Pancreas (tissue), 10 donors: ENCODE results near the gene DHFR2. TPM values are rescaled to one million over a fixed set of nuclear protein-coding genes. Genes with fewer than 3 reads are reported as not detected.
A peak's percentile ranks its signal among the peaks of the same experiment; 100 is the strongest.

Source experiments
- ATAC-seq, 4 donors: fragments of 200-7000 bp; cut with Tn5 transposase; one replicate each; pipeline versions ENCODE4 v1.8.0 to v1.9.1; 2020; ENCODE audit warnings: mild to moderate bottlenecking in 4 of 4, moderate library complexity in 4 of 4
- DNase-seq, 6 donors: peaks; one replicate each; pipeline ENCODE4 v3.0.0-alpha.2; 2020
- FAIRE-seq: peaks from 2 replicates; lab custom pipeline; 2012; peaks lifted over from hg19 to GRCh38; lab: Jason Lieb, UNC
- H3K27ac ChIP-seq, 4 donors: fragments of 200-600 bp; sonication (generic); 1 replicate in 3 of 4; 2 replicates in 1 of 4; pipeline versions ENCODE4 v1.5.0 to v1.8.0; 2020
- H3K27me3 ChIP-seq, 4 donors: fragments of 200-600 bp; one replicate each; pipeline ENCODE4 v1.8.0; 2021
- H3K36me3 ChIP-seq, 3 donors: fragments of 200-600 bp; sonication (generic) in 1 of 3; one replicate each; pipeline versions ENCODE4 v1.5.0 to v1.8.0; 2020 to 2021
- H3K4me1 ChIP-seq, 3 donors: fragments of 200-600 bp; one replicate each; pipeline ENCODE4 v1.8.0; 2021
- H3K4me3 ChIP-seq, 4 donors: fragments of 200-600 bp; sonication (generic) in 2 of 4; one replicate each; pipeline versions ENCODE4 v1.5.0 to v1.8.0; 2020 to 2021
- H3K9me3 ChIP-seq, 4 donors: fragments of 200-600 bp; one replicate each; pipeline ENCODE4 v1.8.0; 2021
- CTCF ChIP-seq, 4 donors: fragments of 200-600 bp; sonication (generic) in 3 of 4; IDR thresholded peaks; one replicate each; pipeline versions ENCODE4 v1.5.0 to v1.8.0; 2021; ENCODE audit warnings: antibody characterized with exemption in 4 of 4
- WGBS, 2 donors: extraction: QIAGEN DNeasy Blood & Tissue Kit; methylation state at CpG; one replicate each; pipeline ENCODE4 v1.1.7; 2013; 5-methylcytosine and 5-hydroxymethylcytosine counted together
- intact Hi-C, 3 donors: fragments of 100-400 bp; cut with DNase I; formaldehyde crosslinking; loops; one replicate each; pipeline versions ENCODE4 v1.11.1 to v1.14.2; 2022
- polyA plus RNA-seq, 2 donors: library from polyadenylated mRNA; stranded (reverse); fragments of 200-250 nt; gene quantifications; one replicate each; pipeline ENCODE4 v1.2.3, GENCODE V29; 2013
- total RNA-seq, 6 donors: library from RNA; stranded (reverse); fragmentation: NEBNext Ultra II Directional in 4 of 6; extraction: Animal tissue kit (Norgen Biotek cat#: 25700) in 4 of 6; gene quantifications; one replicate each; pipeline versions ENCODE4 v1.2.1 to v1.2.4, GENCODE V29; 2021 to 2023
- donor health status: healthy with polysubstance abuse.
- donor health status: DM: no; HTN: no; CAD: no; lungs with moderate emphysema.
- donor health status: DM: no; HTN: no; CAD: no.
- donor health status: control.
- donor health status: control.
- donor health status: Bipolar disorder and iron deficiency.
- donor health status: DM: yes; HTN: yes; CAD: no.
- donor health status: DM: no; HTN: no; CAD: no.
- donor health status: DM: no; HTN: no; CAD: no.
- donor health status: DM: yes; HTN: yes; CAD: no.

DHFR2 gene
- total and polyA plus RNA-seq, 8 donors, result 1.9 to 5.0 (median 3.7) TPM

- no peaks in the 10 kb centered on the region for H3K9me3 ChIP-seq
- no peak for DNase-seq
- FAIRE-seq, result no peak
- no peaks in the 10 kb centered on the region for H3K36me3 ChIP-seq
- no peak overlapping the region for H3K4me3 ChIP-seq
- WGBS, 2 donors, result 69 to 85% methylated on average over 1 of the region's 1 CpG
- no peaks in the 10 kb centered on the region for H3K4me1 ChIP-seq
- H3K27ac ChIP-seq, result no peak overlapping the region
- ATAC-seq, result no peak
- TF ChIP-seq CTCF (IDR thresholded peaks at IDR 0.05), result no peak
- intact Hi-C loops, result loop anchor here in 1 of 3 donors (10.0 kb wide), 1 partner anchor 53 kb away; the partner anchor contains the start of genes DHFR2 and NSUN3
- H3K27me3 ChIP-seq, result no peaks in the 10 kb centered on the region
Observed at GRCh38 chr3:94012185-94012584, 50.5 kb downstream of the DHFR2 start.

DNA sequence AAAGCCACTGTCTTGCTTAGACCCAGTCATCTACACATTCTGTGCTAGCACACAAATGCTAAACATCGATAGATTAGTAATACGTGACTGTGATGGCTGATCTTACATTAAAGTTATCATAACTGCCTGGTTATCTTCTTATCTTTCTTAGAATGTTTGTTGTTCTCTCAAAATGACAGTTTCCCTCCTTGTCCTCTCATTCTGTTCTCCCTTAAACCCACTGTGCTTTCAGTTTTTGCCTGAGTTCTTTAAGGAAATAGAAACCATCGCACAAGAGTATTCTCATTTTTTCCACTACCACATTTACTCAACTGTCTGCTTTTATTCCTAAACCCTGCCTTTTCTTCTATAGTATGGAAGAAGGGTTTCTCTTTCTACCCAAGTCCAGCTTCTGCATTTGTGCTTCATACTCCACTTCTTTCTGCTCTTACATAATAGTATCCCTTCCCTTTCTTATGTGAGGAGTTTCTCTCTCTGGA is 51.4 kb downstream of the DHFR2 start:
- Histone ChIP-seq H3K36me3 (no peaks in the 10 kb centered on the region), H3K4me3 (no peak overlapping the region), H3K4me1 (no peaks in the 10 kb centered on the region), H3K9me3 (no peaks in the 10 kb centered on the region), H3K27ac (no peak overlapping the region), H3K27me3 (no peaks in the 10 kb centered on the region)
- intact Hi-C loops, result loop anchor here in 1 of 3 donors (10.0 kb wide), 1 partner anchor 54 kb away; the partner anchor contains the start of genes DHFR2 and NSUN3
- DNase-seq (no peak), FAIRE-seq (no peak), ATAC-seq (peak in 1 of 4 donors; percentile 30)
- no peak for TF ChIP-seq CTCF (IDR thresholded peaks at IDR 0.05)
- WGBS, 2 donors, result 50 to 56% methylated on average over 3 of the region's 3 CpGs

GRCh38 chr3:94009608-94010007 is 53.1 kb downstream of the DHFR2 start:
- Histone ChIP-seq H3K27ac (no peak overlapping the region), H3K36me3 (no peaks in the 10 kb centered on the region), H3K9me3 (no peaks in the 10 kb centered on the region), H3K4me3 (no peak overlapping the region), H3K27me3 (no peaks in the 10 kb centered on the region), H3K4me1 (peaks cover 0 to 3% (median 0%) of the 10 kb centered on the region in 3 donors)
- intact Hi-C loops, result loop anchor here in 2 of 3 donors (10.0 kb wide), 1 partner anchor 55 kb away; the partner anchor contains the start of genes DHFR2 (in 2 of the 2) and NSUN3 (in 2 of the 2)
- DNase-seq, result no peak
- no peak for FAIRE-seq
- no peak for ATAC-seq
- 89 to 91% methylated on average over 2 of the region's 2 CpGs for WGBS, 2 donors
- TF ChIP-seq CTCF (IDR thresholded peaks at IDR 0.05), result no peak

DNA sequence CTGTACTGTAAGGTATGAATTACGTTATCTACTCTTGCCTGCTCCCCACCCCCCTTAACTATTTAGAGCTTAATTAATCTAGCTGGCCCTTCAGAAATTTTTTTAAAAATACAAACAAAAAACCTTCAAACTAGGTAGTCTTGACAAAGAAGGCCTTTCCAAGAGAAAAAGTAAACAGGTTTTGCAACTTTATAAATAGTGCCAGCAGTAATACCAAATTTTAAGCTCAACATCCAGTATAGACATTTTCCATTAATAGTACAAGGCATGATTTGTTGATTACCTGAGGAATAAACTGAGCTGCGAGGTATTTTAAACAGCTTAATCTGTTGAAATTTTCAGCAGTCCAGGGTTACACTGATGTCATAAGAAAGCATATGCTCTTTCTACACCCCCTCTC is 54.5 kb downstream of the DHFR2 start:
- WGBS, 2 donors, result 24 to 37% methylated on average over 2 of the region's 2 CpGs

More for the DNA sequence above, 54.5 kb downstream of the DHFR2 start:
- DNase-seq, result no peak
- no peaks in the 10 kb centered on the region for H3K27me3 ChIP-seq
- no peaks in the 10 kb centered on the region for H3K36me3 ChIP-seq
- intact Hi-C loops, result loop anchor here in 1 of 3 donors (10.0 kb wide), 1 partner anchor 57 kb away; the partner anchor contains the start of genes DHFR2 and NSUN3
- no peak for FAIRE-seq
- no peak overlapping the region for H3K4me3 ChIP-seq
- peak in 1 of 4 donors; percentile 28 for ATAC-seq
- peaks cover 0 to 4% (median 0%) of the 10 kb centered on the region in 3 donors for H3K4me1 ChIP-seq
- H3K27ac ChIP-seq, result no peak overlapping the region
- no peaks in the 10 kb centered on the region for H3K9me3 ChIP-seq
- TF ChIP-seq CTCF (IDR thresholded peaks at IDR 0.05), result no peak

Other genes starting within 250 kb of the DHFR2 start
- 10 to 100 TPM in 1 of 6 donors, 1 to 10 TPM in 5; 1.4 to 11.1 (median 5.3) TPM for gene PROS1, start 89.0 kb downstream of the DHFR2 start, total RNA-seq
- gene PROS1, start 89.0 kb downstream of the DHFR2 start, polyA plus RNA-seq, result 1 to 10 TPM; 1.6 to 6.4 TPM
- 1 to 10 TPM; 2.1 to 6.1 (median 3.5) TPM for gene ARL13B, start 82.8 kb downstream of the DHFR2 start, total RNA-seq
- 1 to 10 TPM; 1.9 to 3.4 TPM for gene ARL13B, start 82.8 kb downstream of the DHFR2 start, polyA plus RNA-seq
- gene STX19, start 34.3 kb downstream of the DHFR2 start, total RNA-seq, result 1 to 10 TPM; 1.7 to 3.4 (median 2.3) TPM
- 1 to 10 TPM; 3.5 to 7.5 TPM for gene STX19, start 34.3 kb downstream of the DHFR2 start, polyA plus RNA-seq
- 1 to 10 TPM; 4.5 to 9.7 (median 5.8) TPM for gene NSUN3, start 145 bp upstream of the DHFR2 start, total RNA-seq
- 1 to 10 TPM; 3.3 to 4.1 TPM for gene NSUN3, start 145 bp upstream of the DHFR2 start, polyA plus RNA-seq